ENCODE measurements around the gene CSNK1A1L. TPM values are rescaled to one million over a fixed set of nuclear protein-coding genes. Genes with fewer than 3 reads are reported as not detected.

The CSNK1A1L gene
- total RNA-seq, 1 donor from 2014 or later = not detected

- Mint-ChIP-seq H3K36me3 (ENCODE audit: unreplicated experiment) (no peaks in the 10 kb centered on the region), H3K27me3 (ENCODE audit: unreplicated experiment) (no peaks in the 10 kb centered on the region), H3K9me3 (ENCODE audit: unreplicated experiment) (no peaks in the 10 kb centered on the region), H3K4me1 (ENCODE audit: low read depth, unreplicated experiment) (no peaks in the 10 kb centered on the region), H3K4me3 (ENCODE audit: unreplicated experiment) (no peak overlapping the region), H3K27ac (ENCODE audit: unreplicated experiment) (no peak overlapping the region)
- no peak for DNase-seq
- TF ChIP-seq, protein P1, sequence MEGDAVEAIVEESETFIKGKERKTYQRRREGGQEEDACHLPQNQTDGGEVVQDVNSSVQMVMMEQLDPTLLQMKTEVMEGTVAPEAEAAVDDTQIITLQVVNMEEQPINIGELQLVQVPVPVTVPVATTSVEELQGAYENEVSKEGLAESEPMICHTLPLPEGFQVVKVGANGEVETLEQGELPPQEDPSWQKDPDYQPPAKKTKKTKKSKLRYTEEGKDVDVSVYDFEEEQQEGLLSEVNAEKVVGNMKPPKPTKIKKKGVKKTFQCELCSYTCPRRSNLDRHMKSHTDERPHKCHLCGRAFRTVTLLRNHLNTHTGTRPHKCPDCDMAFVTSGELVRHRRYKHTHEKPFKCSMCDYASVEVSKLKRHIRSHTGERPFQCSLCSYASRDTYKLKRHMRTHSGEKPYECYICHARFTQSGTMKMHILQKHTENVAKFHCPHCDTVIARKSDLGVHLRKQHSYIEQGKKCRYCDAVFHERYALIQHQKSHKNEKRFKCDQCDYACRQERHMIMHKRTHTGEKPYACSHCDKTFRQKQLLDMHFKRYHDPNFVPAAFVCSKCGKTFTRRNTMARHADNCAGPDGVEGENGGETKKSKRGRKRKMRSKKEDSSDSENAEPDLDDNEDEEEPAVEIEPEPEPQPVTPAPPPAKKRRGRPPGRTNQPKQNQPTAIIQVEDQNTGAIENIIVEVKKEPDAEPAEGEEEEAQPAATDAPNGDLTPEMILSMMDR (IDR thresholded peaks at IDR 0.05; ENCODE audit: partially characterized antibody, unreplicated experiment) = no peak
Measured at GRCh38 chr13:37102896-37103295, 2.6 kb downstream of the CSNK1A1L start.

DNA sequence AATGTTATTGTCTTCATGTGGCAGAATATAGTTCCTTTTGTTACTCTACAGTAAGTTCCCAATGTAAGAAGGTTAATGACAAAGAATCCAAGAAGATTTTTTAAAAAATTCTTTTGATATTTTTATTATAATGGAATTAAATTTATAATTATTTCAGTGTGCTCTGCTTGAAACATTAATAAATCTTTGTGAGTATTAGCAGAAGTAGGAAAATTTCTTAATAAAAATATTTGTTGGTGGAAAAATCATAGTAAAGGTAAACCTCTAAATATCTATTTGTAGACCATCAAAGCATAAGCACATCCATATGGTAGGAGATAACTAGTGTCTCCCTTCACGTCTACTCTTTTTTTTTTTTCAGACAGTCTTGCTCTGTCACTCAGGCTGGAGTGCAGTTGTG lies 4.3 kb downstream of the CSNK1A1L start:
- Mint-ChIP-seq H3K36me3 (ENCODE audit: unreplicated experiment) (no peaks in the 10 kb centered on the region), H3K4me1 (ENCODE audit: low read depth, unreplicated experiment) (no peaks in the 10 kb centered on the region), H3K9me3 (ENCODE audit: unreplicated experiment) (no peaks in the 10 kb centered on the region), H3K27ac (ENCODE audit: unreplicated experiment) (no peak overlapping the region), H3K27me3 (ENCODE audit: unreplicated experiment) (no peaks in the 10 kb centered on the region), H3K4me3 (ENCODE audit: unreplicated experiment) (no peak overlapping the region)
- TF ChIP-seq, protein P1 (IDR thresholded peaks at IDR 0.05; ENCODE audit: partially characterized antibody, unreplicated experiment) = no peak
- no peak for DNase-seq

DNA sequence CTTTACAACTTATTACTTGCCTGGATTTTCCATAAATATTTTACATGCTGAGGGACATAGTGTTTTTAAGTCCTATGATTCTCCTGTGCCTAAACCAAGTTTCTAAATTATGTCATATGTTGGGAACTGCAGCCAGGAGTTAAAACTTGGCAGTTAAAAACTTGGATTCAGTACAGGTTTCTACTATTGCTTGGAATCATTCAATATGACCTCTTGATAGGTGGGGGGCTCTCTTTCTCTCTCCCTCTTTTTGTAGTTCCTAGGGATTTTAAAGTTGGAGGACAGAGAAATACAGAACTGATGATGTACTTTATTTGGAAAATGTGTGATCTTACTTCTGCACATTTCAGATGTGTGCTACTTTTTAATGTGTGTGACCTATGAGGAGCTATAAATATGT lies 4.7 kb downstream of the CSNK1A1L start:
- H3K9me3 Mint-ChIP-seq (ENCODE audit: unreplicated experiment) = no peaks in the 10 kb centered on the region
- TF ChIP-seq, protein P1 (IDR thresholded peaks at IDR 0.05; ENCODE audit: partially characterized antibody, unreplicated experiment) = no peak
- H3K4me1 Mint-ChIP-seq (ENCODE audit: low read depth, unreplicated experiment) = no peaks in the 10 kb centered on the region
- no peak for DNase-seq
- no peak overlapping the region for H3K27ac Mint-ChIP-seq (ENCODE audit: unreplicated experiment)
- H3K36me3 Mint-ChIP-seq (ENCODE audit: unreplicated experiment) = no peaks in the 10 kb centered on the region
- no peaks in the 10 kb centered on the region for H3K27me3 Mint-ChIP-seq (ENCODE audit: unreplicated experiment)
- no peak overlapping the region for H3K4me3 Mint-ChIP-seq (ENCODE audit: unreplicated experiment)

DNA sequence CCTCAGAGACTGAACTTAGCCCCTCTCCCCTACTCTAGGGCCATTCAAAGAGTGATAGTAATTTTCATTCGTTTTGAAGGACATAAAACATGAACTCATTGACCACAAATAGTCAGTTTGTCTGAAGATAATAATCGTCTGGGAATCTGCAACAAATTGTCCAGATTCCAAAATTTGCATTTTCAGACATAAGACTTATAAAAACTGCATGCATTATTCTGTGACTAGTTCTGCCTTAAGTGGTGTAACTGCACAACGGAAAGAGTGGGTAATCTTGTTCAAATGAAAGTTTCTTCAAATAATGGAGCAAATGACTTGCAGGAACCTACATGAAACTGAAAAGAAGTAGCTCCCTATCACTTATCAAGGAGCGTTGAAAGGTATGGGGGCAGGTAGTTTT lies 8.4 kb downstream of the CSNK1A1L start:
- no peak for DNase-seq
- Mint-ChIP-seq H3K27ac (ENCODE audit: unreplicated experiment) (no peak overlapping the region), H3K4me3 (ENCODE audit: unreplicated experiment) (no peak overlapping the region), H3K9me3 (ENCODE audit: unreplicated experiment) (no peaks in the 10 kb centered on the region), H3K27me3 (ENCODE audit: unreplicated experiment) (no peaks in the 10 kb centered on the region), H3K4me1 (ENCODE audit: low read depth, unreplicated experiment) (no peaks in the 10 kb centered on the region), H3K36me3 (ENCODE audit: unreplicated experiment) (no peaks in the 10 kb centered on the region)
- TF ChIP-seq, protein P1 (IDR thresholded peaks at IDR 0.05; ENCODE audit: partially characterized antibody, unreplicated experiment) = no peak

DNA sequence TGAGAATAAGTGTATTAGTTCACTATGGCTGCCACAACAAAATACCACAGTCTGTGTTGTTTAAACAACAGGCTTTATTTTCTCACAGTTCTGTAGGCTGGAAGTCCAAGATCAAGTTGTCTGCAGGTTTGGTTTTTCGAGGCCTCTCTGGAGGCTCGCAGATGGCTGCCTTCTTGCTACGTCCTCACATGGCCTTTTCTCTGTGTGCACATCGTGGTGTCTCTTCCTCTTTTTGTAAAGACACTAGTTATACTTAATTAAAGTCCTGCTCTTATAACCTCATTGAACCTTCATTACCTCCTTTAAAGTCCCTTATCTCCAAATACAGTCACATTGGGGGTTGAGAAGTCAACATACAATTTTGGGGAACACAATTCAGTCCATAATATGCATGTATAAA lies 10.6 kb downstream of the CSNK1A1L start:
- no peaks in the 10 kb centered on the region for H3K27me3 Mint-ChIP-seq (ENCODE audit: unreplicated experiment)

More for the DNA sequence above, 10.6 kb downstream of the CSNK1A1L start:
- H3K4me1 Mint-ChIP-seq (ENCODE audit: low read depth, unreplicated experiment) = no peaks in the 10 kb centered on the region
- H3K4me3 Mint-ChIP-seq (ENCODE audit: unreplicated experiment) = no peak overlapping the region
- no peaks in the 10 kb centered on the region for H3K9me3 Mint-ChIP-seq (ENCODE audit: unreplicated experiment)
- no peaks in the 10 kb centered on the region for H3K36me3 Mint-ChIP-seq (ENCODE audit: unreplicated experiment)
- no peak for DNase-seq
- TF ChIP-seq, protein P1 (IDR thresholded peaks at IDR 0.05; ENCODE audit: partially characterized antibody, unreplicated experiment) = no peak
- no peak overlapping the region for H3K27ac Mint-ChIP-seq (ENCODE audit: unreplicated experiment)

Measured in glutamatergic neuron (in vitro differentiated cells).